DND-41 (cell line): ENCODE measurements around the gene MAPKAPK2.

ENCODE experiments used
- EZH2 ChIP-seq: IDR thresholded peaks from 3 replicates; pipeline ENCODE4 v1.6.1; 2012; ENCODE audit warnings: borderline replicate concordance, low read depth, mild to moderate bottlenecking, moderate library complexity, low read length, inconsistent platforms; ENCODE audit not compliant: severe bottlenecking
- TF ChIP-seq, protein P1 (sequence below): IDR thresholded peaks from 2 replicates; pipeline ENCODE4 v1.5.1; 2012; ENCODE audit warnings: borderline replicate concordance, low read length, moderate library complexity, mild to moderate bottlenecking; ENCODE audit not compliant: poor library complexity, severe bottlenecking; ENCODE audit errors: extremely low read depth

GRCh38 chr1:206672844-206673758 lies 11.6 kb upstream of the MAPKAPK2 start:
- TF ChIP-seq, protein P1, sequence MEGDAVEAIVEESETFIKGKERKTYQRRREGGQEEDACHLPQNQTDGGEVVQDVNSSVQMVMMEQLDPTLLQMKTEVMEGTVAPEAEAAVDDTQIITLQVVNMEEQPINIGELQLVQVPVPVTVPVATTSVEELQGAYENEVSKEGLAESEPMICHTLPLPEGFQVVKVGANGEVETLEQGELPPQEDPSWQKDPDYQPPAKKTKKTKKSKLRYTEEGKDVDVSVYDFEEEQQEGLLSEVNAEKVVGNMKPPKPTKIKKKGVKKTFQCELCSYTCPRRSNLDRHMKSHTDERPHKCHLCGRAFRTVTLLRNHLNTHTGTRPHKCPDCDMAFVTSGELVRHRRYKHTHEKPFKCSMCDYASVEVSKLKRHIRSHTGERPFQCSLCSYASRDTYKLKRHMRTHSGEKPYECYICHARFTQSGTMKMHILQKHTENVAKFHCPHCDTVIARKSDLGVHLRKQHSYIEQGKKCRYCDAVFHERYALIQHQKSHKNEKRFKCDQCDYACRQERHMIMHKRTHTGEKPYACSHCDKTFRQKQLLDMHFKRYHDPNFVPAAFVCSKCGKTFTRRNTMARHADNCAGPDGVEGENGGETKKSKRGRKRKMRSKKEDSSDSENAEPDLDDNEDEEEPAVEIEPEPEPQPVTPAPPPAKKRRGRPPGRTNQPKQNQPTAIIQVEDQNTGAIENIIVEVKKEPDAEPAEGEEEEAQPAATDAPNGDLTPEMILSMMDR: no peak
- no peak for TF ChIP-seq EZH2
